Stimulated activated CD8-positive, alpha-beta memory T cell treated with anti-CD3 and anti-CD28 coated beads, Interleukin-4, amount 100 ng/mL, for 24 hours (primary cell): ENCODE results near the gene SVEP1.
"Not testable (repeated sequence)": the region's sequence is repeated elsewhere in the genome, so short reads cannot be mapped to it uniquely, and the experiment has no call there.

Source experiments
- DNase-seq: peaks from one replicate; pipeline ENCODE4 v3.0.0-alpha.2; 2020; ENCODE audit warnings: low read depth

The SVEP1 gene

GRCh38 chr9:110358992-110359391 is 220.5 kb downstream of the SVEP1 start:
- not testable (repeated sequence) for DNase-seq

DNA sequence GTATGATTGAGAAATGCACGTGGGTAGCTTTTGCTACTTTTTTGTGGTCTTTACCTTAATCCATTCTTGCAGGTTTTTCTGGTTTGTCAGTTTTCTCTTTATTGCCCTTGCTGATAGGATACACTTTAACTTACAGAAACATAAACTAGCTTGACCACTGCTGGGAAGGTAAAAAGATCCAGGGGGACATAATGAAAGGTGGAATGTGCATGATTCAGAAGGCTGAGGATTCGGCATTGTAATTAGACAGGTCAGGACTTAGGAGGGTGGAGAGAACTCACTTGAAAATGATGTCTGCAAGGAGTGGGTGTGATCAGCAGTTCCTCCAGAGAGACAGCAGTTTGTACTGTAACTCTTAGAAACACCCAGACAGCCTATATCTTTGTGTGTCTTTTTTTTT is 222.0 kb downstream of the SVEP1 start:
- DNase-seq = no peak

DNA sequence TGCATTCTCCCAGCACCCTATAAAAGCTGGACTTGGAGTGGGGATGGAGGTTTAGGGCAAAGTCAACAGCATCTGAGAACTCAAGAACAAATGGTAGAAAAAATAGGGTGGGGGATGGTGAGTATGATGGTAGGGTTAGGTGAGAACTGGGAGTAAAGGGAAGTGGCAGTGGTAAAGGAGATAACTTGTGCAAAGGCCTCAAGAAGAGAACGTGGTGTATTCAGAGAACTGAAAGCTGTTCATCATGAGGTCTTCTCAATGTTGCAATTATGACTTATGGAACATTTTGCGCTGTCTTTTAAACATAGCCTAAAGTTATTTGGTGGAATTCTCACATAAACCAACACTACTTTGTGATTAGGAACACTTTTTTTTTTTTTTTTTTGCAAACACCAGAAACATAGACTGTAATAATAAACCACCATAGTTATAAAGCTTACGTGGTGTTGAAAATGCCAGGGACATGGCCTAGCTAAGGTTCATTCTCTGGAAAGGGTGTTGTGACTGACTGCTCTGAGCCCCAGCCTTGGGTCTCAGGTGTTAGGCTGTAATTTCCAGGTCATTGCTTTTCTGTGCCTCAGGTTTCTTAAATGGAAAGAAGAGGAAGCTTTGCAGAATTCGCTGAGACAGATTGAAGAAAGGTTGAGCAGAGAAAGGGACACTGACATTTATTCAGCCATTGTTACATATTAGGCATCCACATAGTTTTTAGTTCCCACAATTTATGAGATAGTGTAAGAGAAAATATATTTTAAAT is 222.7 kb downstream of the SVEP1 start:
- DNase-seq = no peak

- DNase-seq = no peak
Observed at GRCh38 chr9:110355911-110356310, 223.6 kb downstream of the SVEP1 start.

- DNase-seq = no peak
Observed at GRCh38 chr9:110351009-110351467, 228.5 kb downstream of the SVEP1 start.

DNA sequence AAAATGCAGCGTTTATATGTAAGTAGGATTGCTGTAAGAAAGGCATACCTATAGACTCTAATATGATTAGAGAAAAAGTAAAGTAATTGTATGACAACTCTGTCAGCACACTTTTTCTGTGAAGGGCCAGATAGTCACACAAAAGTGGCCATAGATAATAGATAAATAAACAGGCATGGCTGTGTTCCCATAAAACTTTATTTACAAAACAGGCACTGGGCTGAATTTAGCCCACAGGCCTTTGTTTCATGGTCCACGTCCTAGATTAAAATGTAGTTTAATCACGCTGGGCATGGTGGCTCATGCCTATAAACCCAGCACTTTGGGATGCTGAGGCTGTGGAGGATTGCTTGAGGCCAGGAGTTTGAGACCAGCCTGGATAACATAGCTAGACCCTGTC is 233.2 kb downstream of the SVEP1 start:
- no peak for DNase-seq

DNA sequence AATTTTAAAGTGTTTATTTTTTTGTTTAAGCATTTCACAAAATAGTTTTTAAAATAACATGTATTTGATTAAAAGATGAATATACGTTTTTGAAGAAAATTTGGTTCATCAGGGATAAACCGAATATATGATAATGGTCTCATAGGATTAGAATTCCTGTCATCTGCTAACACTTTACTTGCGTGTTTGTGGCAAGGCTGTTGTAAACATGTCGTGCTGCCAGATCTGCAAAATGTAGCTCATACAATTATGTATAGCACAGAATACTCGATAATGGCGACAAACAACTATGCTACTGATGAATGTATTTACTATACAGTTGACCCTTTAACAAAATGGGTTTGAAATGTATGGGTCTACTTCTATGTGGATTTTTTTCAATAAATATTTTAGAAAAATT is 234.7 kb downstream of the SVEP1 start:
- DNase-seq = no peak

DNA sequence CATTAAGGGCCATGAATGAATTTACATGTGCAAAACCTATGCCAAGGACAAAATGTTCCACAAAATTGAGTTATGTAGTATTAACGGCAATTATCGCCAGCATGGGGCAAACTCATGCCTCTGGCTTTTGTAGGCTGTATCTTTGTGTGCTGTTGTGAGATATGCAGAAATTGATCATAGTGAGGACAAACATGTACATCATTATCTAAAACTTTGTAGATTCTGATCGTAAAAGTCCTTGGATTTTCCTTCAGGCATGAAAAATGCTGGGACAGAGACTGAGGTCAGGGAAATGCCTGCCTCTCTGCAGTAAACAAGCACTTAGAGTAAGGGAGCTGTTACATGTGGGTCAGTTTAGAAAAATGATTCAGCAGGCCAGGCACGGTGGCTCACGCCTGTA is 236.0 kb downstream of the SVEP1 start:
- no peak for DNase-seq

- no peak for DNase-seq
Observed at GRCh38 chr9:110340306-110340705, 239.2 kb downstream of the SVEP1 start.

DNA sequence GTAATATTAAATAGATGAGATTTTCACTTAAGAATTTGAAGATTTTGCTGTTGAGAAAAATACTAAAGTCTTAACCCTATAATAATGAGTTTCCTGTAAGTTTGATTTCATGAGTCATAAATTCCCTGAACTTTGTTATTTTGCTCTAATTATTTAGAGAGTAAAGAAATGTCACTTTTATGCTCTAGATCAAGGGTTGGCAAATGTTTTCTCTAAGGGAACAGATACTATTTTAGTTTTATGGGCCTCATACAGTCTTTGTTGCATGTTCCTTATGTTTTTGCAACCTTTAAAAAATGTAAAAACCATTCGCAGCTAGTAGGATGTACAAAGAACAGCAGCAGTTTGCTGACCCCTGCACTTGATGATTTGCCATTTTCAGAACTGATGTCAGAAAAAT is 241.4 kb downstream of the SVEP1 start:
- no peak for DNase-seq

GRCh38 chr9:110337727-110338126 is 241.8 kb downstream of the SVEP1 start, which contains the start of gene TXNDC8:
TSS of gene TXNDC8 (minus strand) at chr9:110337863.
- no peak for DNase-seq

DNA sequence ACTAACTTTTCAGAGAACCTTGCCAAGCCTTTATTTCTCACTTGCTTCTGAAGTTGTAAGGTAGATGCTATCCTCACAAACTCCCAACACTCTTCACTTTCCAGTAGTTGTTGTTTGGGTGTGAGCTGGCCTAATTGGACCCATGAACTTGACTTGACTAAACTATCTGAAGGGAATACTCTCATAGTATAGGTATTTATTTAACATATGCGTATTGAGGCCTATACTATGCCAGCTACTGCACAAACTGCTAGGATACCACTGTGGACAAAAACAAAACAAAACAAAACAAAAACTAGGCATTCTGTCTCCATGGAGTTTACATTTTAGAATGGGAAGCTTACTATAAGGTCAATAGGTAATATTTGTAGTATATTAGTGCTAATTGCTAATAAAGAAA is 243.2 kb downstream of the SVEP1 start:
- DNase-seq = no peak

- no peak for DNase-seq
Observed at GRCh38 chr9:110334871-110335270, 244.7 kb downstream of the SVEP1 start.

- DNase-seq = no peak
Observed at GRCh38 chr9:110334183-110334582, 245.4 kb downstream of the SVEP1 start.

DNA sequence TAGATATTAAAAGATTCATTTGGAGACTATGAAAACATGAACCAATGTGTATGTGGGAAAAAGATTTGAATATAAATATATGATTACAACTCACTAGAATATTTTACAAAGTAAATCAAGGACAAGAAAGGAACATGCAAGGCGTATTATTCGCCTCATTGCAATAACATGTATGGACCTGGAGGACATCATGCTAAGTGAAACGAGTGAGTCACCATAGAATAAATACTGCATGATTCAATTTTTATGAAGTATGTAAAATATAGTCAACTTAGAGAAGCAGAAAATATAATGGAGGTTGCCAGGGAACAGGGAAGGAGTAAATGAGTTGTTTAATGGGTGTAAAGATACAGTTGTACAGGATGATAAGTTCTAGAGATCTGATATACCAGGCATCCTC is 246.8 kb downstream of the SVEP1 start:
- DNase-seq = no peak

DNA sequence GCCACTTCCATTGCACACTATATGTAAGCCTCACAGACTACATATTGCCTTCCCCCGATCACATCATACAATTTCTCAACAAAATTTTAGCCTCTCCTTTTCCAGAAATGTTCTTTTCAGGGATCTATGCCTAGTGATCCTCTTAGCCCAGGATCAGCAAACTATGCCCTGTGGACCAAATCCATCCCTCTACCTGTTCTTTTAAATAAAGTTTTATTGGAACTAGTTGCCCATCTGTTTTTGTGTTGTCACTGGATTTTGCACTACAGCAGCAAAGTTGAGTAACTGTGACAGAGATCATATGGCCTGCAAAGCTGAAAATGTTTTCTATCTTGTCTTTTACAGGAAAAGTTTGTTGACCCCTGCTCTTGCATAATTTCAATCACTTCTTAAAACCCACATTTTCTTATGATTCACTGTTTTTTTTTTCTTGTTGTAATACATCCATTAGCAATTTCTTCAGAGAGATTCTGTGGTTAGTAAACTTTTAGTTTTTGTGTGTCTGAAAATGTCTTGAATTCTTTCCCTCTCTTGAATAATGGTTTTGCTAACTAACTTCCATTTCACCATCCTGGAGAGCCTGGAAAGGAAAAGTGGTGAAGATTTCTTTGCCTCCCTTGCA is 248.9 kb downstream of the SVEP1 start:
- no peak for DNase-seq

GRCh38 chr9:110329639-110330230 is 249.8 kb downstream of the SVEP1 start:
- DNase-seq = no peak

DNA sequence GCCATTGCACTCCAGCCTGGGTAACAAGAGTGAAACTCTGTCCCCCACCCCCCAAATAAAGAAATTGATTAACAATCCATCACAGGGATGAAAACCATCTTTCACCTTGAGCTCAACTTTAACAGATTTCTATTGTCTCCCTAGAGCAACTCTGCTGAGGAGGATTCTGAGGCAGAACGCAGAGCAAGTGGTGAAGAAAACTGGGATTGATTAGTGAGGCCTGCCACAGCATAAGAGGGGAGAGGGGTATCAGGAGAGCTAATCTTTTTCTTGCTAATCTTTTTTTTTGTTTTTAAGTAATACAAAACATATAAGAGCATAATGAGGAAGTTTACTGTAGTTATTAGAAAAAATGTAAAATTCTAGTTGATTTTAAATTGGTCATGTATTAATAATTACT is 250.8 kb downstream of the SVEP1 start:
- no peak for DNase-seq

DNA sequence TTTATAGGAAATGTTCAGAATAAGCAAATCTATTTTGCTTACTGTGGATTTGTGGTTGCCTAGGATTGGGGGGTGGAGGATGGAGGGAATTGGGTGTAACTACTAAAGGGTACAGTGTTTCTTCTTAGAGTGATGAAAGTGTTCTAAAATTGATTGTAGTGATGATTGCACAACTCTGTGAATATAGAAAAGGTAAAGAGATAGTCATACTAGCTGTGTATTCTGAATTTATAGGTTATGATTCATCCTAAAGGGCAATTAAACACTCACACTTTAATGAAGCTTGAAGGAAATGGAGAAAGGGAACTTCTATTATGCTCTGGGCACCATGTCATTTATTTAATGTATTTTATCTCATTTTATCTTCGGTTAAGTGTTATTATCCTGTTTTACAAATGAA is 251.8 kb downstream of the SVEP1 start:
- no peak for DNase-seq

DNA sequence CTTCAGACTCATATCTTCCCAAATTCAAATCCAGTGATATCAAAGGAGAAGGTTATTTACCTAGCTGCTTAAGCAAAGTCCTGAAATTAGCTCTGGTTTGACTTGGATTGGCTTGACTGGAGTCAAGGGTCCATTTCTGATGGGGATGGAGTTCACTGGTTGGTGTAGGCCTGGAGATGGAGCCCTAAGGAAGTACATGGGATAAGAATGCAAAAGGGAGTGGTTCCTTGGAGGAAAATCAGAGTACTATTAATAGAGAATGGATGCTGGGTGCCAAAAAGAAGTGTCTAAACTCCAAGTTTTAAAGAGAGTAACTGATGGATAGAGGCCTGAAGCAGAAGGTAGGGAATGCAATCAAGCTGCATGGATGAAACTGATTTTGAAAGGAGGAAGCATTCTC is 255.7 kb downstream of the SVEP1 start:
- DNase-seq = no peak

GRCh38 chr9:110320651-110321445 is 258.7 kb downstream of the SVEP1 start:
- no peak for DNase-seq

- DNase-seq = no peak
Observed at GRCh38 chr9:110319781-110320492, 259.6 kb downstream of the SVEP1 start.
